Measurements from ENCODE around the gene RPS21.

Gene RPS21

DNA sequence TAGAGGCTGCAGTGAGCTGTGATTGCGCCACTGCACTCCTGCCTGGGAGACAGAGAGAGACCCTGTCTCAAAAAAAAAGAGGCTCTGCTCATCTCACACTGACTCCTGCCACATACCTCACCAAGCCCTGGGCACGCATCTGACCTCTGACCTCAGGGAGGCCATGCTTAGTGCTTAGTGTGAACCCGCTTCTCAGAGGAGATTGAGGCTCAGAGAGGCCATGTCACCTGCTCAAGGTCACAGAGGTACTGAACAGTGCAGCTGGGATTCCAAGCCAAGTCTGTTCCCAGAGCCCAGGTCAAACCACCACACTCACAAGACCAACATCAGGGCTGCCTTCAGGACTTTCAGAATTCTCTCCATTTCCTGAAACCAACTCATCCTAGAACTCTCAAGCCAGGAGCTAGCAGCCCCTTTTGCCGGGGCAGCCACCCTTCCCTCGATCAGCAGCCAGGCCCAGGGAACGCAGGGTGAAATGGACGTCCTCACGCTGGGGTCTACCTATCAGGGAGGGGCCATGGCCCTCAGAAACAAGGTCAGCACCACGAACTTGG is 17.3 kb downstream of the RPS21 start:
- TF ChIP-seq, protein P1, sequence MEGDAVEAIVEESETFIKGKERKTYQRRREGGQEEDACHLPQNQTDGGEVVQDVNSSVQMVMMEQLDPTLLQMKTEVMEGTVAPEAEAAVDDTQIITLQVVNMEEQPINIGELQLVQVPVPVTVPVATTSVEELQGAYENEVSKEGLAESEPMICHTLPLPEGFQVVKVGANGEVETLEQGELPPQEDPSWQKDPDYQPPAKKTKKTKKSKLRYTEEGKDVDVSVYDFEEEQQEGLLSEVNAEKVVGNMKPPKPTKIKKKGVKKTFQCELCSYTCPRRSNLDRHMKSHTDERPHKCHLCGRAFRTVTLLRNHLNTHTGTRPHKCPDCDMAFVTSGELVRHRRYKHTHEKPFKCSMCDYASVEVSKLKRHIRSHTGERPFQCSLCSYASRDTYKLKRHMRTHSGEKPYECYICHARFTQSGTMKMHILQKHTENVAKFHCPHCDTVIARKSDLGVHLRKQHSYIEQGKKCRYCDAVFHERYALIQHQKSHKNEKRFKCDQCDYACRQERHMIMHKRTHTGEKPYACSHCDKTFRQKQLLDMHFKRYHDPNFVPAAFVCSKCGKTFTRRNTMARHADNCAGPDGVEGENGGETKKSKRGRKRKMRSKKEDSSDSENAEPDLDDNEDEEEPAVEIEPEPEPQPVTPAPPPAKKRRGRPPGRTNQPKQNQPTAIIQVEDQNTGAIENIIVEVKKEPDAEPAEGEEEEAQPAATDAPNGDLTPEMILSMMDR (conservative IDR thresholded peaks at IDR 0.05; ENCODE audit: low read depth): no peak
- CTCF ChIA-PET: interaction anchor here (0.7 kb wide), 1 partner anchor 1134 kb away, joined by 4 read pairs; no protein-coding TSS in a partner anchor
- POLR2A ChIA-PET (ENCODE audit: low non-redundant PET): no interaction called here
- DNase-seq (ENCODE audit: low spot score): no peak
- peak overlapping the region; percentile 80 for H3K27ac ChIP-seq

DNA sequence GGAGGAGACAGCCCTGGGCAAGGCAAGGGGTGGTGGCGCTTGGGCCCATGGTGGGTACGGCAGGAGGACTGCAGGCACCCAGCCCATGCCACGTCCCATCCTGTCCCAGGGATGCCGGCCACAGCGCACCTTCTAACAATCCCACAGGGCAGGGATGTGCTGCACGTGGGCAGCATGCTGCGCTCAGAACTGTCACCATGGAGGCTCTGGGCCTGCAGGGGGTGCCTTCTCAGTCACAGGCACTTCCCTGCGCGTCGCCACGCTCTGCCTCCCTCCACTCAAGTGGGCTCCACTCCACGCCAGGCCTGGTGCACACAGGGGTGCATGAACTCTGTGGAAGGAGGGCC is 17.8 kb downstream of the RPS21 start:
- POLR2A ChIA-PET (ENCODE audit: low non-redundant PET): no interaction called here
- TF ChIP-seq, protein P1 (conservative IDR thresholded peaks at IDR 0.05; ENCODE audit: low read depth): no peak

DNA sequence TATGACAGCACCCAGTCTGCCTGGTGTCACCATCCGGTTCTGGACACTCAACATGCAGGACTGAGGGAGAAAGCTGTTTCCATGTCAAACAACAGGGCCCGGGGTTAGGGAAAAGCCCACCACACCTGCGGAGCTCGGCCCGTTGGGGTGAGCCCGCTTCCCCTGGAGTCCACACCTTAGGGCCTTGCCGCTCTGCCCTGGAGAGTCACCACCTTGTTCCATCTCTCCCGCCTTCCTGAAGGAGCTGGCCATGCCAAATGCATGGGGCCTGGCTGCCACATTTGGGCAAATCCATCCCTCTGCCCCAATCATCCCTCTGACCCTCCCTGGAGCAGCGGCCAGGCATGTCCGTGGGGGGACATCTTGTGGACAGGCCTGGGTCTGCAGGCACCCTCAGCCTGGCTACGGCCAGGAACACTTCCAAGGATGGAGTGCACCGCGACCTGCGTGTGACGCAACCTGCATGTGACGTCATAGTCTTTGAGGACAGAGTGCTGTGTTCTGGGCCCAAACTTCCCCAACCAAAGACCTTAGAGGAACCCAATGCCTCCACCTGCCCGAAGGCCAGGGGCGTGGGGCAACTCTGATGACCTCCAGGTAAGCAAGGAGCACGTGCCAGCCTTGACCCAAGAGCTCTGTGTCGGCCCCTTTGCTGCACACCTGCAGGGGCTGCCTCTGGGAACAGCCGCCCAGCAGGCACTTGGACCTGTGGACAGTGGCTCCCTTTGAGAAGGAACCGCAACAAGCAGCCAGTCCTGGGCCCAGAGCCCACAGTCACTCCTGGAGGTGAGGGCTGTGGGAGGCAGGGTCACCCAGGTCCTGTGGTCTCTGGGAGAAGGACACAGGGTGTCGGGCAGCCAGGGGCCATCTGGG is 18.4 kb downstream of the RPS21 start:
- ChIA-PET POLR2A (ENCODE audit: low non-redundant PET) (no interaction called here), CTCF (interaction anchor here (0.6 kb wide), 1 partner anchor 49 kb away, joined by 3 read pairs; no protein-coding TSS in a partner anchor)
- peak; percentile 73 for DNase-seq (ENCODE audit: low spot score)
- TF ChIP-seq, protein P1 (conservative IDR thresholded peaks at IDR 0.05; ENCODE audit: low read depth): peak; percentile 93
- H3K27ac ChIP-seq: peak overlapping the region; percentile 80

More for the DNA sequence above, 17.8 kb downstream of the RPS21 start:
- CTCF ChIA-PET: interaction anchor here (0.6 kb wide), 1 partner anchor 49 kb away, joined by 3 read pairs; no protein-coding TSS in a partner anchor
- H3K27ac ChIP-seq: peak overlapping the region; percentile 80
- DNase-seq (ENCODE audit: low spot score): no peak

DNA sequence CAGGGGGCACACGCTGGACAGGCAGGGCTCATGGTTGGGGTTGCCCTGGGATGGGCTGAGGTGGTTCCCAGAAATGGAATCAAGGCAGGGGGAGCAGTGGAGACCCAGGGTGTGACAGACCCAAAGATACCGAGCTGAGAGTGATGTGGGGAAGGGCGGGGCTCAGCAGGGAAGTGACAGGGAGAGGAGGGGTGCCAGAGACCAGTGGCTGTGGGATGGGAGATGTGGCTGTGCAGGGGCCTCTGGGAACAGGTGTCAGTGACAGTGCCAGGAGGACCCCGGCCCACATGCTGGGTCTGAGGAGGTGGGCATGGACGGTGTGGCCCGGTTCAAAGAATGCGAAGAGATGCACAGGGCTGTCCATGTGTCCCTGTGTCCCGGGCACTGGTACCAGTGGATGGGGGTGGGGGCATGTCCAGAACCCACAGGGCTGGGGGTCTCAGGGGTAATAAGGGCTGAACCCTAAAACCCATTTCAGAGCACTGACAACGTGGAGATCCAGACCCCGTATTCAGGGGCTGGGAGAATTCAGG is 19.1 kb downstream of the RPS21 start:
- no peak for DNase-seq (ENCODE audit: low spot score)
- TF ChIP-seq, protein P1 (conservative IDR thresholded peaks at IDR 0.05; ENCODE audit: low read depth): no peak
- peak overlapping the region; percentile 80 for H3K27ac ChIP-seq
- CTCF ChIA-PET: interaction anchor here (0.6 kb wide), 1 partner anchor 211 kb away, joined by 3 read pairs; no protein-coding TSS in a partner anchor
- POLR2A ChIA-PET (ENCODE audit: low non-redundant PET): no interaction called here

- DNase-seq (ENCODE audit: low spot score): no peak
- POLR2A ChIA-PET (ENCODE audit: low non-redundant PET): no interaction called here
- TF ChIP-seq, protein P1 (conservative IDR thresholded peaks at IDR 0.05; ENCODE audit: low read depth): no peak
- CTCF ChIA-PET: no interaction called here
- peak overlapping the region; percentile 80 for H3K27ac ChIP-seq
Measured at GRCh38 chr20:62406635-62407176, 19.8 kb downstream of the RPS21 start.

- CTCF ChIA-PET: no interaction called here
- peak within 1 kb of the TSS; percentile 80 for H3K27ac ChIP-seq
- TF ChIP-seq, protein P1 (conservative IDR thresholded peaks at IDR 0.05; ENCODE audit: low read depth): 0 out of 2 replicates have a peak, but pooled peaks have one; percentile 14
- POLR2A ChIA-PET (ENCODE audit: low non-redundant PET): no interaction called here
- peak; percentile 98 for DNase-seq (ENCODE audit: low spot score)
Measured at GRCh38 chr20:62407221-62407992, 20.5 kb downstream of the RPS21 start, which contains the start of gene CABLES2. Gene CABLES2 (minus strand): TSS chr20:62407285. CDS start chr20:62407276, 9 bp downstream.
